Sigmoid colon (tissue), 4 donors: ENCODE data around the gene FASTK.

ENCODE experiments used
- EP300 ChIP-seq, 4 donors: sonication (generic); formaldehyde crosslinking; IDR thresholded peaks; one replicate each; pipeline ENCODE4 v1.6.1; 2017; ENCODE audit warnings: antibody characterized with exemption in 4 of 4
- POLR2A ChIP-seq, 2 donors: fragments of 450-650 bp; IDR thresholded peaks; one replicate each; pipeline ENCODE4 v1.6.1; 2016; ENCODE audit warnings: antibody characterized with exemption in 2 of 2, mild to moderate bottlenecking in 2 of 2, moderate library complexity in 2 of 2
- POLR2AphosphoS5 ChIP-seq, 4 donors: sonication (generic); formaldehyde crosslinking; IDR thresholded peaks; one replicate each; pipeline ENCODE4 v1.6.1; 2017; ENCODE audit warnings: antibody characterized with exemption in 4 of 4
- TF ChIP-seq, protein P1 (sequence below), 4 experiments: fragments of 450-650 bp in 3 of 4; fragments of 200-600 bp in 1 of 4; IDR thresholded peaks; one replicate each; pipeline ENCODE4 v1.5.1; 2016 to 2019; ENCODE audit warnings: antibody characterized with exemption in 4 of 4, mild to moderate bottlenecking in 3 of 4, moderate library complexity in 2 of 4

DNA sequence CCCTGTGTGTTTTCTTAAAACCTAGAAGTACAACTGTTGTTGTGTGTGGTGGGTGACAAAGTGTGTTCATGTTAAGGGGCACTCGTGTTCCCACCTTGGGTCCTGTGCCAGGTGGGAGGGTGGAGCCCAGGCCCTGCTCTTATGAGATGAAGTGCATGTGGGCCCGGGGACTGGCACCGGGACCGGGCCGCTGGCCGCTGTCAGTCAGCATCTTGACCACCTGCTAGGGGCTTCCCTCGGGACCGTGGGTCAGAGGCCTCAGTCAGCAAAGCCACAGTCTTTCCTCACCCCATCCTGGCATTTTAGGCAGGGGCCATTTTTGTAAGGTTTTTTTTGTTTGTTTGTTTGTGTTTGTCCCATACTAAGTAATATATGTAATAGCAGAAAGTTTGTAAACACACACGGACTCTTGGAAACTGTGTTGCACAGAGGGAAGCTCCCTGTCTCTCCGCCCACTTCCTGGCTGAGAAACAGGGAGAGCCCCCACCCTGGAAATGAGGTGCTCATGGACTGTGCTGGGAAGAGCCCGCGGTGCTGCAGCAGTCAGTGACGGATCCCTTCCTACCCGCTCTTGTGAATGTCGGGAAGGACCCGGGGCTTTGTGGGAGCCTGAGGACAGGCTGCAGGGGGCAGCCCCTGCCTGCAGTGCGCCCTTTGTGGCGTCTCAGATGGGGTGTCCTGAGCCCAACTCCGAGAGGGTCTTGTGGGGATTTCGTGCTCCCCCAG, 19.0 kb upstream of the FASTK start:
- TF ChIP-seq POLR2AphosphoS5 (IDR thresholded peaks at IDR 0.05) (no peak), POLR2A (IDR thresholded peaks at IDR 0.05) (no peak), EP300 (IDR thresholded peaks at IDR 0.05) (no peak)
- TF ChIP-seq, protein P1, sequence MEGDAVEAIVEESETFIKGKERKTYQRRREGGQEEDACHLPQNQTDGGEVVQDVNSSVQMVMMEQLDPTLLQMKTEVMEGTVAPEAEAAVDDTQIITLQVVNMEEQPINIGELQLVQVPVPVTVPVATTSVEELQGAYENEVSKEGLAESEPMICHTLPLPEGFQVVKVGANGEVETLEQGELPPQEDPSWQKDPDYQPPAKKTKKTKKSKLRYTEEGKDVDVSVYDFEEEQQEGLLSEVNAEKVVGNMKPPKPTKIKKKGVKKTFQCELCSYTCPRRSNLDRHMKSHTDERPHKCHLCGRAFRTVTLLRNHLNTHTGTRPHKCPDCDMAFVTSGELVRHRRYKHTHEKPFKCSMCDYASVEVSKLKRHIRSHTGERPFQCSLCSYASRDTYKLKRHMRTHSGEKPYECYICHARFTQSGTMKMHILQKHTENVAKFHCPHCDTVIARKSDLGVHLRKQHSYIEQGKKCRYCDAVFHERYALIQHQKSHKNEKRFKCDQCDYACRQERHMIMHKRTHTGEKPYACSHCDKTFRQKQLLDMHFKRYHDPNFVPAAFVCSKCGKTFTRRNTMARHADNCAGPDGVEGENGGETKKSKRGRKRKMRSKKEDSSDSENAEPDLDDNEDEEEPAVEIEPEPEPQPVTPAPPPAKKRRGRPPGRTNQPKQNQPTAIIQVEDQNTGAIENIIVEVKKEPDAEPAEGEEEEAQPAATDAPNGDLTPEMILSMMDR (IDR thresholded peaks at IDR 0.05), result no peak
